CD4-positive, alpha-beta T cell treated with Interleukin-6 at 100 ng/mL for 8 hours (primary cell): ENCODE measurements around the gene CD99.
"Not testable (repeated sequence)": the region's sequence is repeated elsewhere in the genome, so short reads cannot be mapped to it uniquely, and the experiment has no call there.

Source experiments
- DNase-seq: peaks from one replicate; pipeline ENCODE4 v3.0.0-alpha.2; 2020; ENCODE audit warnings: mixed read lengths, low spot score

The CD99 gene

GRCh38 chrX:2773166-2774055 lies 82.3 kb downstream of the CD99 start:
- not testable (repeated sequence) for DNase-seq

- no peak for DNase-seq
Measured at GRCh38 chrX:2774057-2774456, 83.0 kb downstream of the CD99 start.

GRCh38 chrX:2774776-2775175 lies 83.7 kb downstream of the CD99 start:
- no peak for DNase-seq

- not testable (repeated sequence) for DNase-seq
Measured at GRCh38 chrX:2780472-2781225, 89.6 kb downstream of the CD99 start.

GRCh38 chrX:2781226-2781571 lies 90.1 kb downstream of the CD99 start:
- no peak for DNase-seq

- no peak for DNase-seq
Measured at GRCh38 chrX:2781698-2782097, 90.6 kb downstream of the CD99 start.

- DNase-seq = no peak
Measured at GRCh38 chrX:2782171-2782570, 91.1 kb downstream of the CD99 start.

GRCh38 chrX:2782778-2783177 lies 91.7 kb downstream of the CD99 start:
- DNase-seq = no peak

GRCh38 chrX:2784026-2784425 lies 92.9 kb downstream of the CD99 start:
- no peak for DNase-seq

- DNase-seq = no peak
Measured at GRCh38 chrX:2785538-2785937, 94.4 kb downstream of the CD99 start.

- DNase-seq = no peak
Measured at GRCh38 chrX:2788980-2789379, 97.9 kb downstream of the CD99 start.

GRCh38 chrX:2789569-2789968 lies 98.5 kb downstream of the CD99 start:
- DNase-seq = no peak
